Right ventricle myocardium superior (tissue), 1 donor: Measurements from ENCODE around the gene SFMBT2. TPM values are rescaled to one million over a fixed set of nuclear protein-coding genes. Genes with fewer than 3 reads are reported as not detected.
"Not testable (repeated sequence)": the region's sequence is repeated elsewhere in the genome, so short reads cannot be mapped to it uniquely, and the experiment has no call there.

Source experiments
- ATAC-seq: fragments of 200-7000 bp; cut with Tn5 transposase; one replicate; pipeline ENCODE4 v1.9.1; 2020; ENCODE audit warnings: mild to moderate bottlenecking; ENCODE audit not compliant: poor library complexity
- DNase-seq: peaks from one replicate; pipeline ENCODE4 v3.0.0-alpha.2; 2020
- intact Hi-C: fragments of 100-400 bp; cut with DNase I; formaldehyde crosslinking; loops from one replicate; pipeline ENCODE4 v1.11.2; 2022
- total RNA-seq: library from RNA; stranded (reverse); fragmentation: NEBNext Ultra II Directional; extraction: Animal tissue kit (Norgen Biotek cat#: 25700); gene quantifications from one replicate; pipeline ENCODE4 v1.2.1, GENCODE V29; 2021
- donor health status: DM: no; HTN: yes; CAD: no; lungs with severe emphysema.

SFMBT2 gene
- total RNA-seq, 1 donor from 2014 or later, result 9.4 TPM

GRCh38 chr10:7407368-7408290 lies 3.2 kb downstream of the SFMBT2 start:
- ATAC-seq, result peak; percentile 9
- intact Hi-C loops, result loop anchor here (1.0 to 10.0 kb wide), 2 partner anchors 63 to 147 kb away; no protein-coding TSS in a partner anchor
- peak; percentile 80 for DNase-seq

- peak; percentile 43 for DNase-seq
- intact Hi-C loops, result loop anchor here (10.0 kb wide), 1 partner anchor 62 kb away; no protein-coding TSS in a partner anchor
- no peak for ATAC-seq
Observed at GRCh38 chr10:7406712-7407333, 4.0 kb downstream of the SFMBT2 start.

- no peak for DNase-seq
- intact Hi-C loops, result loop anchor here (10.0 kb wide), 1 partner anchor 61 kb away; no protein-coding TSS in a partner anchor
- no peak for ATAC-seq
Observed at GRCh38 chr10:7405637-7406036, 5.2 kb downstream of the SFMBT2 start.

DNA sequence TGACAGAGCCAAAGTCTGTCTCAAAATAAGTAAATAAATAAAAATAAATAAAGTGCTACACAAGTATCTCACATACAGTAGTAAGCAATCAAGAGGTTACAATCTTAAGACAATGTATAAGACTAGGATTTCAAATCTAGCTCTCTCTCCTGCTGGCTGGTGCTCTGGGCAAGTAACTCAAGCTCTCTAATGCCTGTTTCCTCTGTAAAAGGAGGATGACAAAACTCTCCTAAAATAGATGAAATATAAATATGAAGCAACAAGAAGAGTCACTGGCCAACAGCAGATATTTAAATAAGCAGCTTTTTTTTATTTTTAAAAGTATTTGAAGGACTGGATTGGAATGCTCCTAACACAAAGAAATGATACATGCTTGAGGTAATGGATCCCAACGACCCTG lies 7.2 kb downstream of the SFMBT2 start:
- DNase-seq, result no peak
- ATAC-seq, result no peak
- intact Hi-C loops, result loop anchor here (10.0 kb wide), 1 partner anchor 59 kb away; no protein-coding TSS in a partner anchor

GRCh38 chr10:7401782-7402181 lies 9.1 kb downstream of the SFMBT2 start:
- ATAC-seq, result peak; percentile 3
- intact Hi-C loops, result loop anchor here (10.0 kb wide), 1 partner anchor 57 kb away; no protein-coding TSS in a partner anchor
- no peak for DNase-seq

DNA sequence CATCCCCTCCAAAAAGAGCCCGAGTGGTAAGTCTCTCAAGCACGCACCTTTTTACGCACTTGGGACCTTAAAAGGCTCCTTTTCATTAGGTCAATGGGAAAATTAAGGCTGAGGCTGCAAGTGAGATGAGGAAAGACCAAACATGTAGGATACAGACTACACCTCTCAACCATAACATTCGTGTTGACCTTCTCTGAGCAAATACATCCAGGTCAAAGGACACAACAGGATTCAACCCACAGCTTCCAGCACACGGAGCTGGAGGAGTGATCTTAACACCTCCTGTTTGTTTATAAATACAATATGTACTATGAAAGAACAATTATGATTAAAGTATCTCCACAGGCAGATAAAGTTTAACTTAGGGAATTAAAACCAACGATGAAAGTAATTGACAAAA lies 9.7 kb downstream of the SFMBT2 start:
- ATAC-seq (no peak), DNase-seq (no peak)
- intact Hi-C loops, result loop anchor here (10.0 kb wide), 1 partner anchor 56 kb away; no protein-coding TSS in a partner anchor

DNA sequence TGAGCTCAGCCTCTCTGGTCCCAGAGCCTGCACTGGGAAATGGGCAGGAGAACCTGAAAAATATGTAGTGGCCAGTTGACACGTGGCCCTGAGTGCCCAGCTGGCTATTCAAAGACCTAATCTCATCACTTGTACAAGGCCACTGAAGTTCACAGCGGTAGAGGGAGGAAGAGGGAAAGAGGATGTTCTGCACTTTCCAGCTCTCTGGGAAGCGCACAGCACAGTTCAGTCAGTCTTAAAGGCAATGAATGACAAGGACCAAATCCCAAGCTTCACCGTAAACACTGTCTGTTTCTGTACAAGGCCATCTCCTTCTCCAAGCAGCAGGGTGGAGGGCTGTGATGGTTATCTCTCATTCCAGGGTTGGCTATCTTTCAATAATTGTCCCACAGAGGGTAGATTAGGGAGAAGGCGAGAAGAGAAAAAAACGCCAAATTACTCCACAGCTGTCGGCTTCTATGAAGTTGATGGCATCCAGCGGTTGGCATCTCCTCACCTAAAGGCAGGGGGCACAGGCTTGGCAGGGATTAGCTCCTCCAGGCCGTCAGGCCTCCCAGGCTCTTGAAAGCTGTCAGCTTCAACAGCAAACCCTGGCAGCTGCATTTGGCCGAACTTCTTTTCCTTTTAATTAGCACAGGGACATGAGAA lies 10.6 kb downstream of the SFMBT2 start:
- ATAC-seq (peak; percentile 77), DNase-seq (peak; percentile 45)
- intact Hi-C loops, result loop anchor here (10.0 kb wide), 1 partner anchor 55 kb away; no protein-coding TSS in a partner anchor

DNA sequence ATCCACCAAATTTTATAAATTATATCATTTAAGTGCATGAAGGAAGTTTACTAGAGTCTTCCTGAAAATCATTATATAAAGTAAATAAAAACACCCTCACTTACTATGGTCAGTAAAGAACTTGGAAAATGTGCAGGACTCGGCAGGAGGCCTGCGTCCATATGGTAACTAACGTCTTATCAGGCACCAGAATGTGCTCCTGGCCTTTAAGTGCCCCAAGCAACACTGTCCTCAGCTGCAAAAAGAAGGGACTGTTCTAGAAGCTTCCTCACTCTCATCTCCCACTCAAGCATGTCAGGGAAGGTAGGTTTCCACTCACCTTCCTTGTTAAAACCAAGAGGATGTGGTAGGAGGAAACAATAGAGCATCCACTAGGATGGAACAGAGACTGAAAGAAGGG lies 11.3 kb downstream of the SFMBT2 start:
- intact Hi-C loops, result no loop called here
- ATAC-seq (no peak), DNase-seq (no peak)

DNA sequence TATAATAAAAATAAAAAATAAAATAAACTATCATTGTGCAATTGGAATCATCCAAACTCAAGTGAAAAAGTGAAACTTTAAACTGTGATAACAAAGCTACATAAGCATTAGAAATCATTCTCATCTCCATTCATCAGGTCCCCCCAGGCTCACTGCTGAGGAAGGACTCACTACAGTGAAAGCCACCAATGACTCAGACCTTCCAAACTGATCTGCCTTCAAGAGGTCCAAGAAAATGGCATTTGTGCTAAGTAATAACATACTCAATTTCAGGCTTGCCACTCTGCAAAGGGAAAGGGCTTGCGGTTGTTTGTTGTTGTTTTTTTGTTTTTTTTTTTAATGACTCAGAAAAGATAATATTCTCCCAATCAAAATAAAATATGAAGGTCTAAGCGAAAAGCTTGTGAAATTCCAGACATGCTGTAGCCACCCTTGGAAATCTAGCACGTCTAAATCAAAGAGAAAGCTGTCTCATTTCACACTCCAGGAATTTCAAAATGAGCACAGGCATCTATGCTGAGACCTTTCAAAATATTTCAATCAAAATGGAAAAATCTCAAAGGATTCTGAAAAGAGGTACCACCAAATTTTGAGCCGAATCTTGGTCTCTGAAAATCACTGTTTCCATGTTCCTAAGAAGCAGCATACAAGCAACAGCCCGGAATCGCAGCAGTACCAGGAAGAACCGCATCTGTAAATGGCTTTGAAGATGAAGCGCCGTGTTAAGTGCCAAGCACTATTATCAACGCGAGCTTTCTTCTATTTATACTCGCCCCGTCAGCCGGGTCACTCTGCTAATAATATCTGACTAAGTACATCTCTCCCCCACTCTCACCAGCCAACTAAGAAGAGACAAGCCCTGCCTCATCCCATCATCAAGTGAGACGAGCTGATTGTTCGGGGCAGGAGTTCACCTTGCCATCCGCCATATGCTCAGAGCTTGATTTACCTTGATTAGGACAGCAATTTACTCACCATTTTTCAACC lies 13.5 kb downstream of the SFMBT2 start:
- peak; percentile 61 for DNase-seq
- ATAC-seq, result peak; percentile 88
- intact Hi-C loops, result no loop called here

DNA sequence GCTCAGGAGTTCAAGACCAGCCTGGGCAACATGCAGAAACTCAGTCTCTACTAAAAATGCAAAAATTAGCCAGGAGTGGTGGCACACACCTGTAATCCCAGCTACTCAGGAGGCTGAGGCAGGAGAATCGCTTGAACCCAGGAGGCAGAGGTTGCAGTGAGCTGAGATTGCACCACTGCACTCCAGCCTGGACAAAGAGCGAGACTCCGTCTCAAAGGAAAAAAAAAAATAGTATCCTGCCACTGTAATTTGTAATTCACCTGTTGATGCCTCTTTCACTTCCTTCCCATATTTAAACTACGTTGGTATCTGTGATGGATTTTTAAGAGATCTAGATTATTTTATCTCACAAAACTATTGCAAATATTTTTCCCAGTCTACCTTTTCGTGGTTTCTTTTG lies 18.5 kb downstream of the SFMBT2 start:
- intact Hi-C loops, ATAC-seq: not testable (repeated sequence)

DNA sequence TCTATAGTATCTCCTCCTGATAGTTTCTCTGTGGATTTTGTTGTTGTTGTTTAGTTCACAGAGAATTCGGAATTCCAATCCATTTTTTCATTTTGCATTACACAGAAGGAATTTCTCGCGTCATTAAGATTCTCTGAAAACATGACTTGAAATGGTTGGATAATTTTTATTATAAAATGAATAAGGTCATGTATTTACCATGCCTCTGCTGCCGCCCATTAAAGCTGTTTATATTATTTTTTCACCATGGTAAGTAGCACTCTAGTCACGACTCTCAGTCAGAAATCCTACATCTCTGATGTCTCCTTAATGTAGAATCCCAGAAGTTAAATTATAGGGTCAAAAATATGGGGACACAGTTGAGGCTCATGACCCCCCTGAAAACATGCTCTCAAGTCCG lies 19.1 kb downstream of the SFMBT2 start:
- no peak for ATAC-seq
- DNase-seq, result no peak
- intact Hi-C loops, result no loop called here

More for the DNA sequence above, 18.5 kb downstream of the SFMBT2 start:
- not testable (repeated sequence) for DNase-seq

DNA sequence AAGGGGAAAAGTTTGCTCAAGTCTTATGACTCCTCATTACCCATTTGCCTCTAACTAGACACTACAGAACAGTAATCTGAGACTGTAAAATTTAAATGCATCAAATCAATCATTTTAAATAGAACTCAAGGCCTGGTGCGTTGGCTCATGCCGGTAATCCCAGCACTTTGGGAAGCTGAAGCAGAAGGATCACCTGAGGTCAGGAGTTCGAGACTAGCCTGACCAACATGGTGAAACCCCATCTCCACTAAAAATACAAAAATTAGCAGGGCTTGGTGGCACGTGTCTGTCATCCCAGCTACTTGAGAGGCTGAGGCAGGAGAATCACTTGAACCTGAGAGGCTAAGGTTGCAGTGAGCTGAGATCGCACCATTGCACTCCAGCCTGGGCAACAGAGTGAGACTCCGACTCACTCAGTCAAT lies 20.1 kb downstream of the SFMBT2 start:
- ATAC-seq, DNase-seq, intact Hi-C loops: not testable (repeated sequence)

GRCh38 chr10:7389844-7390243 lies 21.0 kb downstream of the SFMBT2 start:
- ATAC-seq (no peak), DNase-seq (no peak)
- intact Hi-C loops, result no loop called here

DNA sequence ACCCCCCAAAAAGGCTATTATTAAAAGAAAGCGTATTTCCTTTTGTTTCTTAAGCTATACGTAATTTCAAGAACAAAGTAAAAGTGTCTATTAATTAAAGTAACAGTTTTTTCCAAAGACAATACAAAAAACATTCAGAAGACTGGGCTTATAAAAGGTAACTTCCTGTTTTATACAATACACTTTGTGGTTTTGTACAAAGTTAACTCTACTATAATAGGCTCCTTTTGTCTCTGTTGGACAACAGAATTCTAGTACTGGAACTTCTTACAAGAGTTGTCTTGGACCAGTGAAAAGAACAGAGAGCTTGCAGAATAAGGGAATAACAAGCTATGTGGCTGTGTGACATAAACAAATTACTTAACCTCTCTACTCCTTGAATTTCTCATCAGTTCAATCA lies 21.5 kb downstream of the SFMBT2 start:
- no peak for ATAC-seq
- DNase-seq, result no peak
- intact Hi-C loops, result no loop called here

DNA sequence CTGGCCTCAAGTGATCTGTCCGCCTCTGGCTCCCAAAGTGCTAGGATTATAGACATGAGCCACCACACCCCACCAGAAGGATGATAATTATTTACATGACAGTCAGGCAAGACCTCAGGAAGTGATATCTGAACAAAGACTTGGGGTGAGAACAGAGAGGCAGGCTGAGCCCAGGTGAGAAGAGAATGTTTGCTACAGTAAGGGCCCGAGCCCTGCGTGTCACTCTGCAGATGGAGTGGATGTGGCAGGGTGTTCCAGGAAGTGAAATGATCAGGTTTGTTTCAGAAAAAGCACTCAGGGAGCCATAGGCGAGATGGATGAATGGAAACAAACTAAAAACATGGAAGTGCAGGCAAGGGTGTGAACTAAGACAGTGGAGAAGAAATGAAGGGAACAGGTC lies 22.2 kb downstream of the SFMBT2 start:
- intact Hi-C loops, result no loop called here
- ATAC-seq, result no peak
- no peak for DNase-seq

- intact Hi-C loops, DNase-seq, ATAC-seq: not testable (repeated sequence)
Observed at GRCh38 chr10:7388149-7388548, 22.7 kb downstream of the SFMBT2 start.

DNA sequence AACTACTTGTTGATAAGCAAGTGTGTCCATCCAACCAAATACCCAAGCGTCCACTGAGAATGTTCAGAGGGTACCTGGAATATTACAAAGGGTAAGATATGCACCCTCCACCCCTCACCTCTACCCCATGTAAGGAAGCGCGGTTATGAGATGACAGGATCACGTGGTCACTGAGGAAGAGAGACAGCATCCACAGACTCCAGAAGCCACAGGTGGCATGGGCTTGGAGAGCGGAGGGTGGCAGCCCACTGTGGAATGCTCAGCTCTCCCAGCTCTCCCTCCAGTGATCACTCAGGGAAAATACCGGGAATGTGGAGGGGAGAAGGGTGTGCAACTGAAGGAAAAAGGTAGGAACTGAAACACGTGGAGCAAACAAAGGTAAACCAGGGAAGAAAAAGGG lies 25.7 kb downstream of the SFMBT2 start:
- no peak for DNase-seq
- no peak for ATAC-seq
- intact Hi-C loops, result no loop called here

- intact Hi-C loops, result no loop called here
- ATAC-seq (no peak), DNase-seq (no peak)
Observed at GRCh38 chr10:7383442-7383841, 27.4 kb downstream of the SFMBT2 start.
